HepG2 (cell line): ENCODE results near the gene COQ9. TPM values are rescaled to one million over a fixed set of nuclear protein-coding genes. Genes with fewer than 3 reads are reported as not detected.
A peak's percentile ranks its signal among the peaks of the same experiment; 100 is the strongest.

Experiments used
- CC2D1A ChIP-seq: sonication (generic); formaldehyde crosslinking; IDR thresholded peaks from 2 replicates; pipeline ENCODE4 v1.8.1; 2023; ENCODE audit warnings: mild to moderate bottlenecking, missing genetic modification reagents
- HINFP ChIP-seq: sonication (generic); formaldehyde crosslinking; IDR thresholded peaks from 2 replicates; pipeline ENCODE4 v1.4.0; 2020; ENCODE audit warnings: low read depth, mild to moderate bottlenecking, missing genetic modification reagents
- PITX1 ChIP-seq: sonication (generic); formaldehyde crosslinking; IDR thresholded peaks from 2 replicates; pipeline ENCODE4 v1.5.1; 2020; ENCODE audit warnings: mild to moderate bottlenecking, missing genetic modification reagents
- POGK ChIP-seq: sonication (generic); formaldehyde crosslinking; conservative IDR thresholded peaks from 2 replicates; pipeline ENCODE4 v1.8.0; 2022; ENCODE audit warnings: mild to moderate bottlenecking, moderate library complexity, missing genetic modification reagents
- PRDM15 ChIP-seq: sonication (generic); formaldehyde crosslinking; IDR thresholded peaks from 2 replicates; pipeline ENCODE4 v1.4.0; 2020; ENCODE audit warnings: missing genetic modification reagents
- RBM22 ChIP-seq: fragments of 200-400 bp; formaldehyde crosslinking; optimal IDR thresholded peaks from 2 replicates; pipeline ENCODE3; 2017; ENCODE audit warnings: mild to moderate bottlenecking, low read length, moderate library complexity
- RERE ChIP-seq: IDR thresholded peaks from 2 replicates; pipeline ENCODE4 v1.6.1; 2016; ENCODE audit warnings: low read depth, missing genetic modification reagents, missing compliant biosample characterization
- SSRP1 ChIP-seq: IDR thresholded peaks from 2 replicates; pipeline ENCODE4 v1.6.1; 2016; ENCODE audit warnings: control low read depth
- YEATS4 ChIP-seq: sonication (generic); formaldehyde crosslinking; IDR thresholded peaks from 2 replicates; pipeline ENCODE4 v1.4.0; 2020; ENCODE audit warnings: missing genetic modification reagents, borderline replicate concordance
- ZBTB3 ChIP-seq: sonication (generic); formaldehyde crosslinking; IDR thresholded peaks from 2 replicates; pipeline ENCODE4 v1.4.0; 2020; ENCODE audit warnings: low read depth, mild to moderate bottlenecking, moderate library complexity, missing genetic modification reagents, borderline replicate concordance
- ZMYM4 ChIP-seq: sonication (generic); formaldehyde crosslinking; IDR thresholded peaks from 2 replicates; pipeline ENCODE4 v1.8.1; 2023; ENCODE audit warnings: mild to moderate bottlenecking, missing genetic modification reagents
- ZNF468 ChIP-seq: sonication (generic); formaldehyde crosslinking; IDR thresholded peaks from 2 replicates; pipeline ENCODE4 v1.8.0; 2022; ENCODE audit warnings: mild to moderate bottlenecking, moderate library complexity, missing genetic modification reagents
- ZNF790 ChIP-seq: sonication (generic); formaldehyde crosslinking; IDR thresholded peaks from 2 replicates; pipeline ENCODE4 v1.8.0; 2022; ENCODE audit warnings: missing genetic modification reagents, mild to moderate bottlenecking, borderline replicate concordance
- polyA plus RNA-seq, 8 experiments: library from polyadenylated mRNA; depleted of rRNA in 3 of 8; stranded (reverse) in 7 of 8; unstranded in 1 of 8; fragments of >200 nt; fragmentation: Illumina TruSeq in 4 of 8; extraction: Trizol in 4 of 8; gene quantifications; 2 replicates each; pipeline versions ENCODE4 v1.2.1 to v1.2.3, GENCODE V29; 2011 to 2016; ENCODE audit warnings: low read depth in 4 of 8, missing spikeins in 1 of 8, mixed read lengths in 1 of 8; ENCODE audit not compliant: insufficient read depth in 1 of 8
- total RNA-seq, 5 experiments: library from RNA; depleted of rRNA; stranded (reverse); fragments of >200 nt; fragmentation: Illumina TruSeq; extraction: Trizol; gene quantifications; 2 replicates each; pipeline ENCODE4 v1.2.3, GENCODE V29; 2016; ENCODE audit warnings: low read depth in 1 of 5
- TF ChIP-seq, protein P1 (sequence below): sonication (generic); formaldehyde crosslinking; IDR thresholded peaks from 2 replicates; pipeline ENCODE4 v1.8.0; 2022; ENCODE audit warnings: mild to moderate bottlenecking, missing genetic modification reagents, borderline replicate concordance

Gene COQ9
- total and polyA plus RNA-seq, 2 of the 13 experiments (the other 11 are each of a cell fraction or from before 2014, with no cell fraction given): 57.5 to 108 TPM

- TF ChIP-seq POGK (CRISPR knock-in tag) (peak; percentile 79), ZNF468 (no peak), PRDM15 (CRISPR knock-in tag) (no peak), HINFP (CRISPR knock-in tag) (peak; percentile 72; the same call in 1 of the 2 replicates), ZNF790 (CRISPR knock-in tag) (no peak), YEATS4 (CRISPR knock-in tag) (peak; percentile 55; the same call in 1 of the 2 replicates), RERE (peak; percentile 65; the same call in 1 of the 2 replicates), RBM22 (no peak), ZMYM4 (peak; percentile 66), ZBTB3 (CRISPR knock-in tag) (no peak), CC2D1A (CRISPR knock-in tag) (no peak), SSRP1 (CRISPR knock-in tag) (peak; percentile 91), PITX1 (CRISPR knock-in tag) (peak; percentile 64; the same call in 1 of the 2 replicates)
- TF ChIP-seq, protein P1, sequence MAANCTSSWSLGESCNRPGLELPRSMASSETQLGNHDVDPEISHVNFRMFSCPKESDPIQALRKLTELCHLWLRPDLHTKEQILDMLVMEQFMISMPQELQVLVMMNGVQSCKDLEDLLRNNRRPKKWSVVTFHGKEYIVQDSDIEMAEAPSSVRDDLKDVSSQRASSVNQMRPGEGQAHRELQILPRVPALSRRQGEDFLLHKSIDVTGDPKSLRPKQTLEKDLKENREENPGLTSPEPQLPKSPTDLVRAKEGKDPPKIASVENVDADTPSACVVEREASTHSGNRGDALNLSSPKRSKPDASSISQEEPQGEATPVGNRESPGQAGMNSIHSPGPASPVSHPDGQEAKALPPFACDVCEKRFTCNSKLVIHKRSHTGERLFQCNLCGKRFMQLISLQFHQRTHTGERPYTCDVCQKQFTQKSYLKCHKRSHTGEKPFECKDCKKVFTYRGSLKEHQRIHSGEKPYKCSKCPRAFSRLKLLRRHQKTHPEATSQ (CRISPR knock-in tag): peak; percentile 62; the same call in 1 of the 2 replicates
These were observed 35.7 kb downstream of the COQ9 start (continued) for GRCh38 chr16:57482845-57483545.
